Right lobe of liver (tissue), 4 donors: ENCODE results near the gene ZDHHC1.

Source experiments
- CTCF ChIP-seq, 4 donors: fragments of 200-600 bp in 3 of 4; fragments of 450-650 bp in 1 of 4; IDR thresholded peaks; one replicate each; pipeline versions ENCODE4 v1.5.1 to v1.8.0; 2016 to 2022; ENCODE audit warnings: antibody characterized with exemption in 4 of 4, mild to moderate bottlenecking in 2 of 4
- POLR2A ChIP-seq: fragments of 450-650 bp; IDR thresholded peaks from one replicate; pipeline ENCODE4 v1.6.1; 2017; ENCODE audit warnings: antibody characterized with exemption, mild to moderate bottlenecking
- donor health status: DM: no; HTN: no; CAD: no.
- donor health status: DM: no; HTN: no; CAD: no.
- donor health status: DM: no; HTN: yes; CAD: no.

- TF ChIP-seq CTCF (IDR thresholded peaks at IDR 0.05) (peak; percentile 24 to 50 (median 37)), POLR2A (no peak)
These were observed 40.3 kb upstream of the ZDHHC1 start for GRCh38 chr16:67456391-67457081.
